Suprapubic skin (tissue), 4 donors: ENCODE data around the gene PRR33.

Source experiments
- CTCF ChIP-seq, 2 donors: fragments of 200-600 bp in 1 of 2; fragments of 450-650 bp in 1 of 2; sonication (generic) in 1 of 2; IDR thresholded peaks; one replicate each; pipeline ENCODE4 v1.5.1; 2016 to 2019; ENCODE audit warnings: antibody characterized with exemption in 2 of 2, mild to moderate bottlenecking in 1 of 2, moderate library complexity in 1 of 2
- EP300 ChIP-seq: sonication (generic); formaldehyde crosslinking; IDR thresholded peaks from one replicate; pipeline ENCODE4 v1.6.1; 2017; ENCODE audit warnings: antibody characterized with exemption
- POLR2A ChIP-seq, 2 donors: fragments of 450-650 bp; IDR thresholded peaks; one replicate each; pipeline ENCODE4 v1.6.1; 2017; ENCODE audit warnings: antibody characterized with exemption in 2 of 2, mild to moderate bottlenecking in 2 of 2, moderate library complexity in 2 of 2
- POLR2AphosphoS5 ChIP-seq, 3 donors: sonication (generic); formaldehyde crosslinking; IDR thresholded peaks; one replicate each; pipeline ENCODE4 v1.6.1; 2017; ENCODE audit warnings: antibody characterized with exemption in 3 of 3

DNA sequence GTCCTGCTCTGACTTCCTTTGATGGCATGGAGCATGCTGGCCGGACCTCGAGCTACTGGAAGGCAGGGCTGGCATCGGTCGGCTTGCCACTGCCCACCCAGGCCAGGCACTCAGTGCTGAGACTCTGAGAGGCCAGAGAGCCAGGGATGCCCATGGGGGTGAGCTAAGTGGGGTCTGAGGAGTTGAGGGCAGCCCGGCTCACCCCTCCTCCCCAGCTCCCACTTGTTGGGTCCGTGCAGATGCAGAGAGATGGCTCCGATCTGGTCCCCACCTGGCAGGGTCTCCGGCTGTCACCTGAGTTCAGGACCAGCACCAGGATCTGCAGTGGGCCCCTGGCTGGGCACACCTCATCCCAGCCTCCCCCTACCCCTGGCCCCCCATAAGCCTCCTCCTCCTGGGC is 25.5 kb downstream of the PRR33 start:
- TF ChIP-seq CTCF (IDR thresholded peaks at IDR 0.05) (no peak), POLR2A (IDR thresholded peaks at IDR 0.05) (no peak), POLR2AphosphoS5 (IDR thresholded peaks at IDR 0.05) (no peak), EP300 (no peak)
